Hematopoietic multipotent progenitor cell treated with erythropoietin and hydrocortisone succinate and interleukin-3 and kit ligand, for 6 days (in vitro differentiated cells): ENCODE data around the gene CDH18.

Experiments
- DNase-seq: peaks from one replicate; pipeline ENCODE4 v3.0.0-alpha.2; 2015

The CDH18 gene

DNA sequence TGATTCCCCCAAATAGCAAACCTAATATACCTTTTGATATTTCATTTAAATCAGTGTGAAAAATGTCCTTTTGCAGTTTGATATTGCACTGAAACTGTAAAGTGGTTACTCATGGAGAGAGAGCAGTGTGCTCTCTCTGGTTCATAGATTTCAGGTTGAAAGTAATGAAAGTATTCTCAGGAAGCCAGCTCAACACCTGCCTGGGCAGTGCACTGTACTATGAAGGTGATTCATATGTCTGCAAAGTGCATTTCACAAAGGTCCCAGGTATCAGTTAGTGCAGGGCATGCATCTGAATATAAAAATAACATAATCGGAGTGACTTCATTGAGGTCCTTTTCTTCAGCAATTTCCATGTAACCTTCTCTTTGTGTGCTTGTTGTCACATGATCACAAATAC lies 274.3 kb downstream of the CDH18 start:
- DNase-seq, result no peak

GRCh38 chr5:19709403-19709802 lies 278.6 kb downstream of the CDH18 start:
- no peak for DNase-seq

- no peak for DNase-seq
Observed at GRCh38 chr5:19706776-19707175, 281.2 kb downstream of the CDH18 start.

GRCh38 chr5:19701731-19702130 lies 286.3 kb downstream of the CDH18 start:
- no peak for DNase-seq

GRCh38 chr5:19694949-19695611 lies 292.9 kb downstream of the CDH18 start:
- no peak for DNase-seq

GRCh38 chr5:19690978-19691377 lies 297.0 kb downstream of the CDH18 start:
- DNase-seq, result no peak

DNA sequence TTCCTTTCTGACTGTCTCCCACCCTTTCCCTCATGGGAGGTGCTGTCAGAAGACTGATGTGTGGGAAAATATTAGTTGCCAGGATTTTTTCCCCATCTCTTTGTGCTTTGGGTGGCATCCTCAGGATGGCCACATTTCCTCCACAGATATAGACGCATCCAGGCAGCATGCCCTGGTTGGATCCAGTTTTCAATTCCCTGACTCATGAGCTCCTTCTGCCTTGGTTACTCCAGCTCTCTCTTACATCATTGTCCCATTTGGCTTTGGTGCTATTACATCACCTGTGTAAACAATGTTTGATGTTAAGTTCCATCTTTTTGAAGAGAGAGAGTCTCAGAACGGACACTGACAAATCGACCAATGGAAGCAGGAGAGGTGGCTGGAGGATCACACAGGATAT lies 302.5 kb downstream of the CDH18 start:
- no peak for DNase-seq

DNA sequence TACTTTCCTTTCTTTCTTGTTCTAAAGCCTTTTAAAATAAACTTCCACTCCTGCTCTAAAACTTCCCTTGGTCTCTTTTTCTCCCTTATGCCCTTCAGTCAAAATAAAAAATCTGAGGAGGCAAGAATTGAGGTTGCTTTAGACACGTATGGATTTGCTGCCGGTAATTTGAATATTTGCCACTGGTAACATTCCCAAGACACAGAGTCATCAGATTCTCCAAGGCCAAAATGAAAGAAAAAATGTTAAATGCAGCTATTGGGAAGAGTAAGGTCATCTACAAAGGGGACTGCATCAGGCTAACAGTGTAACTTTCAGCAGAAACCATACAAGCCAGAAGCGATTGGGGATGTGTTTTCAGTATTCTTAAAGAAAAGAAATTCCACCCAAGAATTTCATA lies 311.1 kb downstream of the CDH18 start:
- no peak for DNase-seq

- DNase-seq, result no peak
Observed at GRCh38 chr5:19660679-19661078, 327.3 kb downstream of the CDH18 start.

DNA sequence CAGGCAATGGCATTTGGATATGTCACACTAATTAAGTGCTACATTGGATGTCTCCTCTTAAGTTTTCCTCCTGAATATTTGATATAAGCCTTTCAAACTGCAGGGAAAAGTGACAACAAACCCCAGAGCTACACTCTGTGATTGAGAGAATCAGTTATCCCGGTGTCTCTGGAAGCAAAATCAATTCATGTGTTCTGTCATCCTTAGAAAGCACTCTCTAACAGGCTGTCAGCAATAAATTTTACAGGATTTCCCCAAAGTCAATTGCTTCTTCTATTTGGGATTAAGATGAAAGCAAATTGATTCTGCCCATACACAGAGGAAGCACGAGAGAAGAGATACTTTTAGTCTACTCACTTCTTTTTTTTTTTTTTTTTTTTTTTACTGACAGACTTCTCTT lies 332.4 kb downstream of the CDH18 start:
- no peak for DNase-seq

DNA sequence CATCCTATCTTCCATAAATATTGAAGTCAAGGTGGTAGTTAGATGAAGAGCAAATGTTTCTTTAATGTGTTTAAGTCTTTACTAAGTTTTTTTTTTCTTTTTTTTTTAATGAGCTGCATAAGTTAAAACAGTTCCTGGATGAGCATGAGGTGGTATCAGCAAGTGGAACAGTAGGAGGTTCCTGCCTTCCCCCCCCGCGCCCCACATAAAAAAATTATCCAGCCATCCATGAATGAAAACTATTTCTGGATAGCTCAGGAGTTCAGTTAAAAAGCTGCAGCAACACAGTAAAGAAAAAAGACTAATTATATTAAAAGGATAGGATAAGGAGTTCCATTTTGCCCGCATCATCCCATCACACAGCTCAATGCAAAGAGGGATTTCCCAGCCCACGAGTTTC lies 349.5 kb downstream of the CDH18 start:
- no peak for DNase-seq

GRCh38 chr5:19630876-19631275 lies 357.1 kb downstream of the CDH18 start:
- no peak for DNase-seq

GRCh38 chr5:19626211-19626610 lies 361.8 kb downstream of the CDH18 start:
- DNase-seq, result no peak

- DNase-seq, result no peak
Observed at GRCh38 chr5:19625562-19625961, 362.4 kb downstream of the CDH18 start.

- peak; percentile 7 for DNase-seq
Observed at GRCh38 chr5:19619571-19619970, 368.4 kb downstream of the CDH18 start.

DNA sequence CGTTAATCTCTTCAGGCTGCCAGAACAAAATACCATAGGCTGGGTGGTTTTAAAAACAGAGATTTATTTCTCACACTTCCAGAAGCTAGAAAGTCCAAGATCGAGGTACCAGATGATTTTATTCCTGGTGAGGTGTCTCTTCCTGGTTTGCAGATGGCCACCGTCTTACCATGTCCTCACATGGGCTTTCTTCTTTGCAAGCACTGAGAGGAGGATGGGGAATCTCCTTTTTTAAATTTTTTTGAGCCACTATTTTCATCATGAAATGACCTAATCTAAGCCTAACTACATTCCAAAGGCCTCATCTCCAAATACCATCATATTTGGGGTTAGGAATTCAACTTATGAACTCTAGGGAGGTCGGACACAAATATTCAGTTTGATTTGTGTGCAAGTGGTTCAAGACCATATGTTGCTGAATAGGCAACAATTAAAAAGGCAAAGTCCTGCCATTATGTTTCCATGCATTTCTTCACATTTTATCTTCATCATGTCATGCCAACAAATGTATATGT lies 371.2 kb downstream of the CDH18 start:
- no peak for DNase-seq

DNA sequence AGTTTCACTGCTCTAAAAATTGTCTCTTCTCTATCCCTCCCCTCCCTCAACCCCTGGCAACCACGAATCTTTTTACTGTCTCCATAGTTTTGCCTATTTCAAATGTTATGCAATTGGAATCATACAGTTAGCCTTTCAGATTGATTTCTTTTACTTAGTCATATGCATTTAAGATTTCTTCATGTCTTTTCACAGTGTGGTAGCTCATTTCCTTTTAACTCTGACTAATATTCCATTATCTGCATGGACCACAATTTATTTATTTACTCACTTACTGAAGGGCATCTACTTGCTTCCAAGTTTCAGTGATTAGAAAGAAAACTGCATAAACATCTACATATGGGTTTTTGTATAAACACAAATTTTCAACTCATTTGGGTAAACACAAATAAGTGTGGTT lies 372.3 kb downstream of the CDH18 start:
- no peak for DNase-seq

GRCh38 chr5:19615071-19615470 lies 372.9 kb downstream of the CDH18 start:
- no peak for DNase-seq

GRCh38 chr5:19608444-19609002 lies 379.5 kb downstream of the CDH18 start:
- DNase-seq, result peak; percentile 15

GRCh38 chr5:19605846-19606407 lies 382.1 kb downstream of the CDH18 start:
- DNase-seq, result no peak

GRCh38 chr5:19584131-19584530 lies 403.9 kb downstream of the CDH18 start:
- no peak for DNase-seq

DNA sequence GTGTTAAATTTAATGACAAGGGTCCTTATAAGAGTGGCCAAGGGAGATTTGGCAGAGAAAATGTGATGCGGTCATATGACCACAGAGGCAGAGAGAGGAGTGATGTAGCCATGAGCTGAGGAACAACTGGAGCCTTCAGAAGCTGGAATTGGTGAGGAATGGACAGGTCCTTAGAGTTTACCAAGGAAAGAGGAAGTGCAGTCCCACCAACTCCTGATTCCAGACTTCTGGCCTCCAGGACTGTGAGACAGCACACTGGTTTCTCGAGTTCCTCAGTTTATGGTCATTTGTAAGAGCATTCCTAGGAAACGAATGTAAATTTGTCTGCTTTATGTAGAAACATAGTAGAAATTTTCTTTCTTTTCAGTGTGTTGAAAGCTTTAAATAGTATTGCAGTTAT lies 410.1 kb downstream of the CDH18 start:
- DNase-seq, result no peak

GRCh38 chr5:19568004-19568403 lies 420.0 kb downstream of the CDH18 start:
- DNase-seq, result no peak

DNA sequence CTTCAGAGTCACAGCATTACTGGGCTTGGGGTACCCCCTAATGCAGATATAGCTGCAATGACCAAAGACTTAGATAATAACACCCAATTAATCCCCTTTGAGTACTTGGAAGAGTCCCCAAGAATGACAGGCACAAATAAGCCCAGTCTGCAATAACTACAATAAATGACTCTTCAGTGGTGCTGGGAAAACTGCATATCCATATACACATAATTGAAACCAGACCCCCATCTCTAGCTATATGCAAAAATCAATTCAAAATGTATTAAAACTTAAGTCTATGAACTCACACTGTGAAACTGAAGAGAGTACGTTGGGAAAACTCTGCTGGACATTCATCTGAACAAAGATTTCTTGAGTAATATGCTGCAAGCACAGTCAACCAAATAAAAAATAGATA lies 422.5 kb downstream of the CDH18 start:
- DNase-seq, result no peak

GRCh38 chr5:19564036-19564435 lies 424.0 kb downstream of the CDH18 start:
- no peak for DNase-seq
